Measurements from ENCODE around the gene RAB34.
A peak's percentile ranks its signal among the peaks of the same experiment; 100 is the strongest.

The RAB34 gene

GRCh38 chr17:28717578-28718332, at the start of gene RAB34:
TSS of gene RAB34 (minus strand) at chr17:28717868. CDS start at chr17:28717266, 602 bp downstream.
- peaks cover 18% of the 10 kb centered on the region for H3K4me1 ChIP-seq (ENCODE audit: control insufficient read depth, insufficient read depth, low read length)
- no peaks in the 10 kb centered on the region for H3K9me3 ChIP-seq (ENCODE audit: control insufficient read depth, insufficient read depth, low read length)
- H3K27ac ChIP-seq (ENCODE audit: low read depth, low read length): peak within 1 kb of the TSS; percentile 98
- H3K27me3 ChIP-seq (ENCODE audit: control insufficient read depth, insufficient read depth, low read length): no peaks in the 10 kb centered on the region
- peak within 1 kb of the TSS; percentile 86 for H3K9ac ChIP-seq (ENCODE audit: low read depth, low read length)
- H3K36me3 ChIP-seq (ENCODE audit: control insufficient read depth, insufficient read depth, low read length): peaks cover 53% of the 10 kb centered on the region
- H3K4me3 ChIP-seq (ENCODE audit: low read depth, low read length): peak within 1 kb of the TSS; percentile 85

- H3K9ac ChIP-seq (ENCODE audit: low read depth, low read length): no peak overlapping the region
- no peak overlapping the region for H3K4me3 ChIP-seq (ENCODE audit: low read depth, low read length)
- no peak overlapping the region for H3K27ac ChIP-seq (ENCODE audit: low read depth, low read length)
- H3K27me3 ChIP-seq (ENCODE audit: control insufficient read depth, insufficient read depth, low read length): no peaks in the 10 kb centered on the region
- H3K4me1 ChIP-seq (ENCODE audit: control insufficient read depth, insufficient read depth, low read length): peaks cover 28% of the 10 kb centered on the region
- H3K9me3 ChIP-seq (ENCODE audit: control insufficient read depth, insufficient read depth, low read length): no peaks in the 10 kb centered on the region
- peaks cover 32% of the 10 kb centered on the region for H3K36me3 ChIP-seq (ENCODE audit: control insufficient read depth, insufficient read depth, low read length)
Observed at GRCh38 chr17:28765038-28765437, 47.4 kb upstream of the RAB34 start.

DNA sequence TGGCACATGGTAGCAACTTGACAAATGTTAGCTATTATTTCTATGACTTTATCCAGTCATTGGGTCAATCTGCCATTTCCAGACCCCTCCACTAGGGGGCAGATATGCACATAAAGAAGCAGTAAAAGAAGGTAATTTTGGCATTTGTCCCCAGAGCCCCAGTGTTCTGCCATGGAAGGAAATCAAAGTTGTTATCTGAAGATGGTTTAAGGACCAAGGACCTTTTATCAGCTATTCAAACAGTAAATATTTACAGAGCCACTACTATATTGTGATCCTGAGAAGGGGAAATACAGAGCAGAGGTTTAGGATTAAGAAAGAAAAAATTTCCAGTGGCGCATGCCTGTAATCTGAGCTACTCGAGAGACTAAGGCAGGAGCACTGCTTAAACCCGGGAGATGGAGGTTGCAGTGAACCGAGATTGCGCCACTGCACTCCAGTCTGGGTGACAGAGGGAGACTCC, 46.2 kb upstream of the RAB34 start:
- no peak overlapping the region for H3K27ac ChIP-seq (ENCODE audit: low read depth, low read length)
- H3K9ac ChIP-seq (ENCODE audit: low read depth, low read length): no peak overlapping the region
- no peak overlapping the region for H3K4me3 ChIP-seq (ENCODE audit: low read depth, low read length)
- H3K27me3 ChIP-seq (ENCODE audit: control insufficient read depth, insufficient read depth, low read length): no peaks in the 10 kb centered on the region
- H3K4me1 ChIP-seq (ENCODE audit: control insufficient read depth, insufficient read depth, low read length): peaks cover 33% of the 10 kb centered on the region
- peaks cover 44% of the 10 kb centered on the region for H3K36me3 ChIP-seq (ENCODE audit: control insufficient read depth, insufficient read depth, low read length)
- no peaks in the 10 kb centered on the region for H3K9me3 ChIP-seq (ENCODE audit: control insufficient read depth, insufficient read depth, low read length)

DNA sequence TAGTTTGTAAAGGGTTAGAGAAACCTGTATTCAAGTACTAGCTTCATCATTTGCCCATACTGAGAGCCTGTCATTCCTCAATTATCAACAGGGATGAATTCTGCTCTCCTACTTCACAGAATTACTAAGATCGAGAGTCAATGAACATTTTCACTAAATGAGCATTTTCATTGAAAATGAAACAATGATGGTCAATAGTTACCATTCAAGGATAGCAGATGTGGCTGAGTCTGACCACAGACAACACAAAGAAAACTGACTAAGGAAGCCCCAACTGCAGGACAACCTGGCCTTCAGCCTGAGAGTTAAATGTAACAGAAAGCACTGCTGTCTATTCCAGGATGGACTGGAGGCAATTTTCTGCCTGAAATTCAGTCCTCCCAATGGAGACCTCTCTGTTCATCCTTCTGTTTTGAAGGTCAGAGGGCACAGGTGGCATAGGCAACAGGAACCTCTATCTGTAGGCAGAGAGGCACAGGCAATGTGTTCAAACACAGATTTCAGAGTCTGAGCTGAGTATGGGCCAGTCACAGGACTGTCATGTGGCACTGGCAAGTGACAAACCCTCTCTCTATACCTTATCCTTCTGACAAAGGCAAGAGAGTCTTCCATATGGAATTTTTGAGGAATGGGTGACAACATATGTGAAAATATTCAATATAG, 45.6 kb upstream of the RAB34 start:
- no peak overlapping the region for H3K4me3 ChIP-seq (ENCODE audit: low read depth, low read length)
- H3K27me3 ChIP-seq (ENCODE audit: control insufficient read depth, insufficient read depth, low read length): no peaks in the 10 kb centered on the region
- H3K9me3 ChIP-seq (ENCODE audit: control insufficient read depth, insufficient read depth, low read length): no peaks in the 10 kb centered on the region
- H3K9ac ChIP-seq (ENCODE audit: low read depth, low read length): no peak overlapping the region
- H3K27ac ChIP-seq (ENCODE audit: low read depth, low read length): no peak overlapping the region
- H3K36me3 ChIP-seq (ENCODE audit: control insufficient read depth, insufficient read depth, low read length): peaks cover 50% of the 10 kb centered on the region
- H3K4me1 ChIP-seq (ENCODE audit: control insufficient read depth, insufficient read depth, low read length): peaks cover 33% of the 10 kb centered on the region

DNA sequence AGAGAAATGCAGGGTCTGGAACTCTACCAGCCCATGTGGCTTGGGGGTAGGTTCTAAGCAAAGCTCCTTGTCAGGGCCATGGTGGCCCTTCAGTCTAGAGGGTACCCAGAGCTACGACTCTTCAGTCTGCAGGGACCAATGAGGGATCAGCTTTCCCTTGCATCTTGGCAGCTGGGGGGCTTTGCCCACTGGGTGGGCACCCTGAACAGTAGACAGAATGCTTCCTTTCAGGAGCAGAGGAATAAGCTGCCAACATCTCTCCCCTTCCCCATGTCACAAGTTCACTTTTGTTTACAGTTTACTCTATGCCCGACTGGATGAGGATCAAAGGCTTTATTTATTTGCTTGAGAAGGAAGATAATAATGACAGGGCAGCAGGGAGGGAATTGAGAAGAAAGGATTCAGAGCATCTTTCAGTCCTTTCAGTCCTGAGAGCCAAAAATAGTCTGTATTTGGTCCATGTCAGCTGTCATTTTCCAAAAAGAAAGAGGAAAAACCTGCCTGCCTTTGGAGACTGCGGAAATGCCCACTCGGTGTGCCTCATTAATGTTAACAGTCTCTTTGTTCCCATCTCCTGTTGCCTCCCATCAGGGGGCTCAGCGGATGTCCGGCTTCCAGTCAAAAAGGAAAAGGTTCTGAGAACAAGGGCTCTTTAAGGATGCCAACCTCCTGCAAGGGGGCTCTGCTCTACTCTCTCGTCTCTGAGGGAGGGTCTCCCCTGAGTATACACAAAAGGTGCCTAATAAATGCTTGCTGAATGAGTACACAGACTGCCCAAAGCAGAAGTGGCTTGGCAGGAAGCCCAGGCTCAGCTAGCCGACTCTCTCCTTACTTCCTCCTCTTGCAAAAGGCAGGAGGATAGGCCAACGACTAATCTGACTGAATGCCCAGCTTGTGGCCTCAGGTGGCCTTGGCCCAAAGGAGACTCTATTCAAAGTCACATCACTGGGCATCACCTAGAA, 43.2 kb upstream of the RAB34 start:
- Histone ChIP-seq H3K4me3 (ENCODE audit: low read depth, low read length) (peak overlapping the region; percentile 26), H3K4me1 (ENCODE audit: control insufficient read depth, insufficient read depth, low read length) (peaks cover 33% of the 10 kb centered on the region), H3K27ac (ENCODE audit: low read depth, low read length) (peak overlapping the region; percentile 98), H3K36me3 (ENCODE audit: control insufficient read depth, insufficient read depth, low read length) (peaks cover 59% of the 10 kb centered on the region), H3K9me3 (ENCODE audit: control insufficient read depth, insufficient read depth, low read length) (no peaks in the 10 kb centered on the region), H3K9ac (ENCODE audit: low read depth, low read length) (0 out of 2 replicates have a peak overlapping the region, but pooled peaks have one; percentile 25), H3K27me3 (ENCODE audit: control insufficient read depth, insufficient read depth, low read length) (no peaks in the 10 kb centered on the region)

DNA sequence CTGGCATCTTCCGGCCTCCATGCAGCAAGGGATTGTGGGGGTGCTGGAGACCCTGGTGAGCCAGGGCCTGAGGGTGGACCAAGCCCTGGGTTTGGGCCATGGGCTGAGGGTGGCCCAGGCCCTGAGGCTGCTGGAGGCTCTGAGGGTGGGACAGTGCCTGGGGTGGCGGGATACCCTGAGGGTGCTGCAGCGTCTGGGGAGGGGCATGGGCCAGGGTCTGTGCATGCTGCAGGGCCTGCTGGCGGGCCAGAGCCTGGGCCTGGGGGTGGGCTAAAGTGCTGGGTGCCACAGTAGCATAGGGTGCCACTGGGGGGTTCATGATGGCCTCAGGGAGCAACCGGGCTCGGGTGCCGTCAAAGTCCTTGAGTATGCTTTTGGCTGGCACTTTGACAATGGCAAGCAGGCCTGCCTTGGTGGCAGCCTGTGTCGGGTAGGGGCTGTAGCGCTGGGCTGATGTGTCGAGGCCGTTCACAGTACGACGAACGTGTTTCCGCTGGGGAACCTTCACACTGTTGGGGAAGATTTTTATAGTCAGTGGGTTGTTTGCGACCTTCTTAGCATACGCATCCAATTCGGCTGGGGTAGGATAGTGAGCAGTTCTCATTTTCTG, 41.7 kb upstream of the RAB34 start:
- Histone ChIP-seq H3K36me3 (ENCODE audit: control insufficient read depth, insufficient read depth, low read length) (peaks cover 46% of the 10 kb centered on the region), H3K27me3 (ENCODE audit: control insufficient read depth, insufficient read depth, low read length) (no peaks in the 10 kb centered on the region), H3K4me1 (ENCODE audit: control insufficient read depth, insufficient read depth, low read length) (peaks cover 33% of the 10 kb centered on the region), H3K27ac (ENCODE audit: low read depth, low read length) (peak overlapping the region; percentile 98), H3K9me3 (ENCODE audit: control insufficient read depth, insufficient read depth, low read length) (no peaks in the 10 kb centered on the region), H3K4me3 (ENCODE audit: low read depth, low read length) (no peak overlapping the region), H3K9ac (ENCODE audit: low read depth, low read length) (no peak overlapping the region)

DNA sequence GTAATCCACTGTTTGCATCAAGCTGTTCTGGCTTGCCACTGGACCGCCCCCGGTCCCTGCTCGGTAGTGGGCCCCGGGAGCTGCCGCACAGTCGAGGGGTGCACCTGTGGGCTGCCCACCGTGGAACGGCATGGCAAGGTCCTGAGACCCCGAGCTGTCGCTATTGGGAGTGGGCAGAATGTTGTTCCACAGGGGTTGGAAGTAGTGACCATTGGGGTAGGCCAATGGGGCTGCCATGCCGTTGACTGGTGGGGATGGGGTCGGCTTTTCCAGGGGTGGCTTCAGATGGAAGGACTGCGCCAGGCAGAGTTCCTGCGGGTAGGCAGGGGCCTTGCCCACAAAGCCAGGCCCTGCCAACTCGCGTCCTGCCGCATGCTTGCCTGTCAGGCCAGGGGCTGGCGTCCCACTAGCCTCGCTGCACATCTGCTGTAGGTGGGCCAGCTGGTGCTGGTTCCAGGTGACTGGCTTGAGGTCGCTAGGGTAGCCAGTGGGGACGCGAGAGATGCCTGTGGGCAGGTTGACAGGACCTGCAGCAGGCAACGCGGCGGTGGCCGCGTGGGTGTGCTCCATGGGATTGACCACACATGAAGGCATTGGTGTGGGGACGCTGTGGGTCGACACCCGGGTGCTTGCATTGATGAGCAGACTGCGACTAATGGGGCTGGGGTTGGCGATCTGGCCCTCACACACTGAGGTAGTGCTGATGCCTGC, 40.9 kb upstream of the RAB34 start:
- Histone ChIP-seq H3K4me1 (ENCODE audit: control insufficient read depth, insufficient read depth, low read length) (peaks cover 33% of the 10 kb centered on the region), H3K9me3 (ENCODE audit: control insufficient read depth, insufficient read depth, low read length) (no peaks in the 10 kb centered on the region), H3K9ac (ENCODE audit: low read depth, low read length) (no peak overlapping the region), H3K4me3 (ENCODE audit: low read depth, low read length) (no peak overlapping the region), H3K36me3 (ENCODE audit: control insufficient read depth, insufficient read depth, low read length) (peaks cover 46% of the 10 kb centered on the region), H3K27me3 (ENCODE audit: control insufficient read depth, insufficient read depth, low read length) (no peaks in the 10 kb centered on the region), H3K27ac (ENCODE audit: low read depth, low read length) (no peak overlapping the region)

DNA sequence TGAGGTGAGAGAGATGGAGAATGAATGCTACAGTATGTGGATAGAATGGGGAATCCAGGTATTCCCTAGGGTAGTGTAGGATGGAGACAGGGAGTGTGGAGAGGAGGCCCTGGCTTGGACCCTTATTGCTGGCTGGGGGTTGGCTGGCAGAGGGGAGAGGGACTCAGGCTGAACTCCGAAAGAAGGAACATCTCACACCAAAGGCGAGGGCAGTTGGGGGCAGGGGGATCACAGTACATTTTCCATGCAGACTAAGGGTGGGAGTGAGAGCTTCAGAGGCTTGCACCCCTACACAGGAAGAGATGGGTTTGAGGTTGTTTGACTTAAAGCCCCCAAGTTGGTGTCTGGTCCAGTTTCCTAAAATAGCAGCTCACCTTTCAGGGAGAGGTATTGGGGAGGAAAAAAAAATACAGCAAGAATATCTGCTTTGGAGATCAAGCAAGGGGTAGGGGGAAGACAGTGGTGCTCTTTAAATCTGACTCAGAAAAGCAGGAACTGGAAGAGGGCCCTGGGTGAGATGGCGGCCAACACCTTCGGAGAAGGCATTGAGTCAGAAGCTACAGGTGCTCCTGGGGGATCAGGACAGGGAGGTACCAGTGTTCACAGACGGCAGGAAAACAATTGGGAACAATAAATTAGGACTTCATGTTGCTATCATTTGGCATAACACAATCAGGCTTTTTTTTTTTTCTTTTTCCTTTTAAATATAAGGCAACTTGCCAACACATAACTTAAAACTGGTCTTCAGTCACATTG, 38.6 kb upstream of the RAB34 start:
- no peaks in the 10 kb centered on the region for H3K27me3 ChIP-seq (ENCODE audit: control insufficient read depth, insufficient read depth, low read length)
- no peak overlapping the region for H3K9ac ChIP-seq (ENCODE audit: low read depth, low read length)
- H3K4me3 ChIP-seq (ENCODE audit: low read depth, low read length): no peak overlapping the region
- H3K4me1 ChIP-seq (ENCODE audit: control insufficient read depth, insufficient read depth, low read length): peaks cover 14% of the 10 kb centered on the region
- peaks cover 46% of the 10 kb centered on the region for H3K36me3 ChIP-seq (ENCODE audit: control insufficient read depth, insufficient read depth, low read length)
- no peak overlapping the region for H3K27ac ChIP-seq (ENCODE audit: low read depth, low read length)
- no peaks in the 10 kb centered on the region for H3K9me3 ChIP-seq (ENCODE audit: control insufficient read depth, insufficient read depth, low read length)

DNA sequence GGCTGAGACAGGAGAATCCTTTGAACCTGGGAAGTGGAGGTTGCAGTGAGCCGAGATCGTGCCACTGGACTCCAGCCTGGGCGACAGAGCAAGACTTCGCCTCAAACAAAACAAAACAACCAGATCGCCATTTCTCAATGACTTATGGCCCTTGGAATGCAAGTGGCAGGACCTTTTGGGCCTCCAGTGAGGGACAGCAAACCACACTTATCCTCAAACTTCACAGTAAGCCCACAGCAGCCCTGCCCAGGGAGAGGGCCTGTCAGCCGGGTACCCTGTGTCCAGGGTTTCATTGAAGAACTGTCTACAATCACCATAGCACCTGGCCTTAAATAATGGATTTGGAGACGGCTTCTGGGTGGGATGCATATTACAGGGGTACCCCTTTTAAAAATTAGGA, 37.8 kb upstream of the RAB34 start:
- peaks cover 53% of the 10 kb centered on the region for H3K36me3 ChIP-seq (ENCODE audit: control insufficient read depth, insufficient read depth, low read length)
- H3K9ac ChIP-seq (ENCODE audit: low read depth, low read length): no peak overlapping the region
- no peak overlapping the region for H3K4me3 ChIP-seq (ENCODE audit: low read depth, low read length)
- H3K4me1 ChIP-seq (ENCODE audit: control insufficient read depth, insufficient read depth, low read length): peaks cover 8% of the 10 kb centered on the region
- no peaks in the 10 kb centered on the region for H3K9me3 ChIP-seq (ENCODE audit: control insufficient read depth, insufficient read depth, low read length)
- H3K27ac ChIP-seq (ENCODE audit: low read depth, low read length): no peak overlapping the region
- H3K27me3 ChIP-seq (ENCODE audit: control insufficient read depth, insufficient read depth, low read length): no peaks in the 10 kb centered on the region
